Testis (tissue), 3 donors: ENCODE data around the gene GRAMD1A. TPM values are rescaled to one million over a fixed set of nuclear protein-coding genes. Genes with fewer than 3 reads are reported as not detected.
"Not testable (repeated sequence)": the region's sequence is repeated elsewhere in the genome, so short reads cannot be mapped to it uniquely, and the experiment has no call there.

ENCODE experiments used
- DNase-seq: peaks from one replicate; pipeline ENCODE4 v3.0.0-alpha.2; 2019
- H3K27ac ChIP-seq, 2 donors: fragments of 200-600 bp; sonication (generic); one replicate each; pipeline ENCODE4 v1.5.1; 2019
- H3K27me3 ChIP-seq: fragments of 200-600 bp; sonication (generic); one replicate; pipeline ENCODE4 v1.5.1; 2019
- H3K36me3 ChIP-seq: fragments of 200-600 bp; sonication (generic); one replicate; pipeline ENCODE4 v1.5.1; 2017; ENCODE audit warnings: low read depth; ENCODE audit errors: missing control alignments
- H3K4me1 ChIP-seq: fragments of 200-600 bp; sonication (generic); one replicate; pipeline ENCODE4 v1.5.1; 2019
- H3K4me3 ChIP-seq, 2 donors: fragments of 200-600 bp; sonication (generic); one replicate each; pipeline ENCODE4 v1.5.1; 2017 to 2019
- H3K9me3 ChIP-seq: fragments of 200-600 bp; sonication (generic); one replicate; pipeline ENCODE4 v1.5.1; 2017
- CTCF ChIP-seq, 3 experiments: fragments of 450-650 bp in 2 of 3; fragments of 200-600 bp in 1 of 3; sonication (generic) in 1 of 3; IDR thresholded peaks; one replicate each; pipeline ENCODE4 v1.5.1; 2016 to 2019; ENCODE audit warnings: antibody characterized with exemption in 3 of 3, mild to moderate bottlenecking in 2 of 3, moderate library complexity in 1 of 3
- POLR2A ChIP-seq: fragments of 450-650 bp; IDR thresholded peaks from one replicate; pipeline ENCODE4 v1.6.1; 2017; ENCODE audit warnings: antibody characterized with exemption, mild to moderate bottlenecking, moderate library complexity
- WGBS, 2 donors: methylation state at CpG; one replicate each; pipeline ENCODE4 v1.1.5; 2018; 5-methylcytosine and 5-hydroxymethylcytosine counted together
- intact Hi-C: fragments of 100-400 bp; cut with DNase I; formaldehyde crosslinking; loops from one replicate; pipeline ENCODE4 v1.15.1; 2023; ENCODE audit warnings: low total_unique reads
- polyA plus RNA-seq: library from polyadenylated mRNA; stranded (reverse); fragments of 350-450 nt; fragmentation: Illumina TruSeq; extraction: RNeasy Lipid Tissue Mini Kit (QIAGEN cat#74804); gene quantifications from one replicate; pipeline ENCODE4 v1.2.3, GENCODE V29; 2014; ENCODE audit warnings: low read depth, low replicate concordance; ENCODE audit not compliant: insufficient read depth
- total RNA-seq, 2 donors: library from RNA; depleted of rRNA; stranded (reverse); fragments of >200 nt; gene quantifications; one replicate each; pipeline ENCODE4 v1.2.3, GENCODE V29; 2016

Gene GRAMD1A
- total and polyA plus RNA-seq, 3 donors from 2014 or later = 62.8 to 99.3 (median 92.4) TPM

GRCh38 chr19:35045667-35046300, 45.7 kb downstream of the GRAMD1A start:
- no peak for TF ChIP-seq POLR2A
- no peak for TF ChIP-seq CTCF (IDR thresholded peaks at IDR 0.05)
- intact Hi-C loops = no loop called here
- H3K27me3 ChIP-seq = no peaks in the 10 kb centered on the region

GRCh38 chr19:35046461-35046860, 46.3 kb downstream of the GRAMD1A start:
- 94 to 96% methylated on average over 5 of the region's 5 CpGs for WGBS, 2 donors
- TF ChIP-seq CTCF (IDR thresholded peaks at IDR 0.05) (no peak), POLR2A (no peak)

More at GRCh38 chr19:35045667-35046300, 45.7 kb downstream of the GRAMD1A start:
- no peaks in the 10 kb centered on the region for H3K36me3 ChIP-seq
- peaks cover 15% of the 10 kb centered on the region for H3K4me1 ChIP-seq
- no peak for DNase-seq
- WGBS, 2 donors = 68 to 78% methylated on average over 8 to 10 of the region's 10 CpGs
- H3K27ac ChIP-seq = no peak overlapping the region
- H3K4me3 ChIP-seq = no peak overlapping the region
- H3K9me3 ChIP-seq = no peaks in the 10 kb centered on the region

GRCh38 chr19:35048911-35049411, 48.8 kb downstream of the GRAMD1A start:
- TF ChIP-seq CTCF (IDR thresholded peaks at IDR 0.05) (no peak), POLR2A (no peak)
- H3K27ac ChIP-seq = no peak overlapping the region

More at GRCh38 chr19:35046461-35046860, 46.3 kb downstream of the GRAMD1A start:
- H3K27me3 ChIP-seq = no peaks in the 10 kb centered on the region
- intact Hi-C loops = no loop called here
- H3K4me1 ChIP-seq = peaks cover 8% of the 10 kb centered on the region
- no peaks in the 10 kb centered on the region for H3K36me3 ChIP-seq
- no peak overlapping the region for H3K27ac ChIP-seq
- no peaks in the 10 kb centered on the region for H3K9me3 ChIP-seq
- DNase-seq = no peak
- H3K4me3 ChIP-seq = no peak overlapping the region

GRCh38 chr19:35049456-35049855, 49.3 kb downstream of the GRAMD1A start:
- TF ChIP-seq POLR2A = no peak
- no peak for TF ChIP-seq CTCF (IDR thresholded peaks at IDR 0.05)
- Histone ChIP-seq H3K9me3 (no peaks in the 10 kb centered on the region), H3K27me3 (no peaks in the 10 kb centered on the region), H3K36me3 (no peaks in the 10 kb centered on the region), H3K4me1 (no peaks in the 10 kb centered on the region), H3K27ac (no peak overlapping the region), H3K4me3 (no peak overlapping the region)
- 82 to 91% methylated on average over 4 to 5 of the region's 5 CpGs for WGBS, 2 donors
- DNase-seq = no peak
- intact Hi-C loops = no loop called here

More at GRCh38 chr19:35048911-35049411, 48.8 kb downstream of the GRAMD1A start:
- no peaks in the 10 kb centered on the region for H3K36me3 ChIP-seq
- WGBS, 2 donors = 61 to 85% methylated on average over 5 to 12 of the region's 12 CpGs
- H3K4me1 ChIP-seq = no peaks in the 10 kb centered on the region
- no peak overlapping the region for H3K4me3 ChIP-seq
- DNase-seq = no peak
- H3K27me3 ChIP-seq = no peaks in the 10 kb centered on the region
- intact Hi-C loops = no loop called here
- no peaks in the 10 kb centered on the region for H3K9me3 ChIP-seq

- H3K4me3 ChIP-seq, H3K36me3 ChIP-seq, H3K27ac ChIP-seq, DNase-seq, H3K9me3 ChIP-seq, H3K4me1 ChIP-seq, intact Hi-C loops, H3K27me3 ChIP-seq: not testable (repeated sequence)
- WGBS, 2 donors = 87 to 95% methylated on average over 2 of the region's 2 CpGs
Measured at GRCh38 chr19:35050662-35051061, 50.5 kb downstream of the GRAMD1A start.

GRCh38 chr19:35051268-35051667, 51.1 kb downstream of the GRAMD1A start:
- H3K27me3 ChIP-seq, H3K4me1 ChIP-seq, H3K27ac ChIP-seq, DNase-seq, H3K36me3 ChIP-seq, intact Hi-C loops, H3K9me3 ChIP-seq, H3K4me3 ChIP-seq: not testable (repeated sequence)
- whole genome bisulfite sequencing, 2 donors = 99 to 100% methylated on average over 4 of the region's 4 CpGs
